DMS53 treated with DMSO at 0.1 percent for 48 hours (cell line): ENCODE data around the gene DENND1C.
"Not testable (repeated sequence)": the region's sequence is repeated elsewhere in the genome, so short reads cannot be mapped to it uniquely, and the experiment has no call there.

Source experiments
- DNase-seq: peaks from one replicate; lab custom pipeline; 2025; ENCODE audit not compliant: unreplicated experiment; lab: John Stamatoyannopoulos, UW

DENND1C gene

GRCh38 chr19:6508028-6508771 lies 26.6 kb upstream of the DENND1C start:
- DNase-seq, result not testable (repeated sequence)

GRCh38 chr19:6503407-6504201 lies 22.0 kb upstream of the DENND1C start:
- DNase-seq, result no peak

GRCh38 chr19:6501740-6502648 lies 20.4 kb upstream of the DENND1C start, which contains the start of gene TUBB4A:
Gene TUBB4A (minus strand): TSS chr19:6502309. CDS start chr19:6502212, 97 bp downstream.
- DNase-seq, result no peak

- DNase-seq, result no peak
Observed at GRCh38 chr19:6500837-6501739, 19.5 kb upstream of the DENND1C start.

GRCh38 chr19:6499052-6499790 lies 17.6 kb upstream of the DENND1C start:
- no peak for DNase-seq

- DNase-seq, result no peak
Observed at GRCh38 chr19:6498294-6499036, 16.9 kb upstream of the DENND1C start.

GRCh38 chr19:6495947-6496346 lies 14.4 kb upstream of the DENND1C start:
- DNase-seq, result no peak

GRCh38 chr19:6494438-6495036 lies 12.9 kb upstream of the DENND1C start:
- no peak for DNase-seq

- no peak for DNase-seq
Observed at GRCh38 chr19:6491802-6492592, 10.4 kb upstream of the DENND1C start.

GRCh38 chr19:6490134-6490533 lies 8.5 kb upstream of the DENND1C start:
- no peak for DNase-seq

GRCh38 chr19:6489278-6490061 lies 7.9 kb upstream of the DENND1C start:
- no peak for DNase-seq

- no peak for DNase-seq
Observed at GRCh38 chr19:6484831-6485230, 3.2 kb upstream of the DENND1C start.

GRCh38 chr19:6484230-6484629 lies 2.6 kb upstream of the DENND1C start:
- no peak for DNase-seq

GRCh38 chr19:6483235-6483634 lies 1.6 kb upstream of the DENND1C start:
- DNase-seq, result no peak

GRCh38 chr19:6482343-6482686 lies 728 bp upstream of the DENND1C start:
- no peak for DNase-seq

GRCh38 chr19:6480848-6481415 lies 655 bp downstream of the DENND1C start:
- no peak for DNase-seq
